ENCODE measurements around the gene PRMT9. TPM values are rescaled to one million over a fixed set of nuclear protein-coding genes. Genes with fewer than 3 reads are reported as not detected.

Gene PRMT9
- total and polyA plus RNA-seq, 9 of the 15 experiments (the other 6 are each of a cell fraction or from before 2014, with no cell fraction given), result 3.5 to 15.6 (median 7.2) TPM

DNA sequence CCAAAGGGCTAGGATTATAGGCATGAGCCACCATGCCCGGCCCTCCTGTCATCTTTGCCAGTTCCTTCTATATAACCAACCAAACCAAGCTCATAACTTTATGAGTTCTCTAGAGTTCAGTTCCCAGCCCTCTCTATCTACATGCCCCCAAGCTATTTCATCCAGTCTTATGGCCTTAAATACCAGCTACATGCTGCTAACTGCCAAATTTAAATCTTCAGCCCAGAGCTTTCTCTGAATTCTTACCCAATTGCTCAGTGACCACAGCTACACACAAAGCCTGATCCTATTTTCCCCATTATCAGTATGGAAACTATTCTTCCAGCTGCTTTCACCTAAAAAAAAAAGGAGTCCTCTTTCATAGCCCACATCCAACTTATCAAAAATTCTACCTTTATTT is 43.6 kb downstream of the PRMT9 start:
- DNase-seq (ENCODE audit: extremely low read depth in 1 of 4, low spot score in 3 of 4) (no peak), FAIRE-seq (no peak), ATAC-seq (no peak)
- no peaks in the 10 kb centered on the region for H4K20me1 ChIP-seq (replicated peaks; ENCODE audit: control insufficient read depth, insufficient read depth, low read length)
- ChIA-PET POLR2A (interaction anchor here (1.0 kb wide), 1 partner anchor 24 kb away, joined by 3 read pairs; the partner anchor contains the start of gene TMEM184C), CTCF (ENCODE audit: low intra/inter-chr PET ratio) (no interaction called here)
- H2AFZ ChIP-seq (ENCODE audit: low read depth, low read length), result no peak overlapping the region
- H3K4me3 ChIP-seq, result no peak overlapping the region
- no TSS peak for BruUV-seq (replicated peaks)
- no peaks in the 10 kb centered on the region for H3K9me1 ChIP-seq (ENCODE audit: control insufficient read depth, insufficient read depth, low read length)
- TF ChIP-seq, protein P1, sequence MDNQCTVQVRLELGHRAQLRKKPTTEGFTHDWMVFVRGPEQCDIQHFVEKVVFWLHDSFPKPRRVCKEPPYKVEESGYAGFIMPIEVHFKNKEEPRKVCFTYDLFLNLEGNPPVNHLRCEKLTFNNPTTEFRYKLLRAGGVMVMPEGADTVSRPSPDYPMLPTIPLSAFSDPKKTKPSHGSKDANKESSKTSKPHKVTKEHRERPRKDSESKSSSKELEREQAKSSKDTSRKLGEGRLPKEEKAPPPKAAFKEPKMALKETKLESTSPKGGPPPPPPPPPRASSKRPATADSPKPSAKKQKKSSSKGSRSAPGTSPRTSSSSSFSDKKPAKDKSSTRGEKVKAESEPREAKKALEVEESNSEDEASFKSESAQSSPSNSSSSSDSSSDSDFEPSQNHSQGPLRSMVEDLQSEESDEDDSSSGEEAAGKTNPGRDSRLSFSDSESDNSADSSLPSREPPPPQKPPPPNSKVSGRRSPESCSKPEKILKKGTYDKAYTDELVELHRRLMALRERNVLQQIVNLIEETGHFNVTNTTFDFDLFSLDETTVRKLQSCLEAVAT (IDR thresholded peaks at IDR 0.05), result no peak
- TF ChIP-seq CEBPB (tag; IDR thresholded peaks at IDR 0.05) (no peak), DACH1 (IDR thresholded peaks at IDR 0.05; ENCODE audit: partially characterized antibody) (no peak), RFX1 (IDR thresholded peaks at IDR 0.05) (no peak), KLF13 (tag; IDR thresholded peaks at IDR 0.05; ENCODE audit: borderline replicate concordance, low read depth) (no peak), EGR1 (conservative IDR thresholded peaks at IDR 0.05) (no peak), HDAC6 (IDR thresholded peaks at IDR 0.05; ENCODE audit: low read depth, low read length) (no peak), CEBPG (CRISPR knock-in tag; IDR thresholded peaks at IDR 0.05) (no peak), CEBPG (tag; conservative IDR thresholded peaks at IDR 0.05 in 1 of 2, IDR thresholded peaks at IDR 0.05 in 1 of 2) (no peak), RBM14 (IDR thresholded peaks at IDR 0.05; ENCODE audit: borderline replicate concordance, insufficient read depth, low read depth, low read length) (no peak), GTF2A2 (tag; IDR thresholded peaks at IDR 0.05) (no peak), SRSF3 (IDR thresholded peaks at IDR 0.05; ENCODE audit: insufficient read depth, low read length) (no peak), RB1 (IDR thresholded peaks at IDR 0.05; ENCODE audit: low read depth) (no peak), XRCC4 (IDR thresholded peaks at IDR 0.05; ENCODE audit: extremely low read depth, insufficient read depth, insufficient read length) (no peak)
- no peaks in the 10 kb centered on the region for H3K27me3 ChIP-seq (ENCODE audit: control insufficient read depth in 2 of 2, insufficient read depth in 2 of 2, low read length in 2 of 2)
- in situ Hi-C loops (cut with MboI), result no loop called here
- intact Hi-C loops (cut with micrococcal nuclease), result no loop called here
- no peaks in the 10 kb centered on the region for H3K4me1 ChIP-seq (replicated peaks in 1 of 2; ENCODE audit: control insufficient read depth in 2 of 2, insufficient read depth in 2 of 2, low read length in 2 of 2)
- 83% methylated on average over 1 of the region's 1 CpG for WGBS (ENCODE audit: insufficient coverage, low coverage, missing lambda C conversion rate)
- H3K9ac ChIP-seq (ENCODE audit: insufficient read depth in 1 of 2, low read depth in 2 of 2, low read length in 2 of 2), result no peak overlapping the region
- no peaks in the 10 kb centered on the region for H3K9me3 ChIP-seq (replicated peaks; ENCODE audit: control insufficient read depth, insufficient read depth, low read depth, low read length)
- peaks cover 39% of the 10 kb centered on the region; the same call in 2 of the 3 replicates for H3K36me3 ChIP-seq (ENCODE audit: control insufficient read depth, insufficient read depth, low read length)
- no peak overlapping the region for H3K4me2 ChIP-seq (ENCODE audit: insufficient read depth, low read length)
- peaks cover 7% of the 10 kb centered on the region; the same call in 2 of the 3 replicates for H3K79me2 ChIP-seq (ENCODE audit: control insufficient read depth, insufficient read depth, low read length)
- H3K27ac ChIP-seq (ENCODE audit: extremely low read depth, low read depth, low read length), result no peak overlapping the region

Data from K562 (cell line).